ENCODE measurements around the gene DHRS7B. TPM values are rescaled to one million over a fixed set of nuclear protein-coding genes. Genes with fewer than 3 reads are reported as not detected.
A peak's percentile ranks its signal among the peaks of the same experiment; 100 is the strongest.

DHRS7B gene
- total RNA-seq, 1 donor from 2014 or later: 20.9 TPM

GRCh38 chr17:21204935-21205334 lies 78.2 kb downstream of the DHRS7B start:
- ATAC-seq (no peak), DNase-seq (no peak)
- no peak for TF ChIP-seq CTCF (IDR thresholded peaks at IDR 0.05)
- Histone ChIP-seq H3K27me3 (ENCODE audit: low read depth) (no peaks in the 10 kb centered on the region), H3K9me3 (no peaks in the 10 kb centered on the region), H3K36me3 (peaks cover 52% of the 10 kb centered on the region), H3K27ac (no peak overlapping the region), H3K4me3 (no peak overlapping the region), H3K4me1 (peaks cover 33% of the 10 kb centered on the region)
- intact Hi-C loops (cut with DNase I): no loop called here

GRCh38 chr17:21208352-21208751 lies 81.6 kb downstream of the DHRS7B start:
- DNase-seq: no peak
- TF ChIP-seq CTCF (IDR thresholded peaks at IDR 0.05): no peak
- Histone ChIP-seq H3K4me1 (peaks cover 52% of the 10 kb centered on the region), H3K9me3 (no peaks in the 10 kb centered on the region), H3K36me3 (peaks cover 40% of the 10 kb centered on the region), H3K4me3 (no peak overlapping the region), H3K27me3 (ENCODE audit: low read depth) (no peaks in the 10 kb centered on the region), H3K27ac (no peak overlapping the region)
- ATAC-seq: no peak
- intact Hi-C loops (cut with DNase I): no loop called here

- Histone ChIP-seq H3K36me3 (peaks cover 40% of the 10 kb centered on the region), H3K27ac (no peak overlapping the region), H3K4me1 (peaks cover 53% of the 10 kb centered on the region), H3K9me3 (no peaks in the 10 kb centered on the region), H3K27me3 (ENCODE audit: low read depth) (no peaks in the 10 kb centered on the region), H3K4me3 (no peak overlapping the region)
- TF ChIP-seq CTCF (IDR thresholded peaks at IDR 0.05): no peak
- DNase-seq (peak; percentile 78), ATAC-seq (peak; percentile 14 to 31)
- intact Hi-C loops (cut with DNase I): no loop called here
Observed at GRCh38 chr17:21209511-21210175, 82.9 kb downstream of the DHRS7B start.

- Histone ChIP-seq H3K36me3 (peaks cover 40% of the 10 kb centered on the region), H3K4me3 (no peak overlapping the region), H3K27ac (no peak overlapping the region), H3K9me3 (no peaks in the 10 kb centered on the region), H3K27me3 (ENCODE audit: low read depth) (no peaks in the 10 kb centered on the region), H3K4me1 (peaks cover 61% of the 10 kb centered on the region)
- DNase-seq (no peak), ATAC-seq (no peak)
- intact Hi-C loops (cut with DNase I): no loop called here
- no peak for TF ChIP-seq CTCF (IDR thresholded peaks at IDR 0.05)
Observed at GRCh38 chr17:21210411-21211076, 83.8 kb downstream of the DHRS7B start.

- H3K27ac ChIP-seq: no peak overlapping the region
- DNase-seq: no peak
- no peaks in the 10 kb centered on the region for H3K27me3 ChIP-seq (ENCODE audit: low read depth)
- H3K9me3 ChIP-seq: no peaks in the 10 kb centered on the region
- peaks cover 64% of the 10 kb centered on the region for H3K4me1 ChIP-seq
- H3K4me3 ChIP-seq: peak overlapping the region; percentile 100
- no peak for ATAC-seq
- intact Hi-C loops (cut with DNase I): no loop called here
- no peak for TF ChIP-seq CTCF (IDR thresholded peaks at IDR 0.05)
- peaks cover 34% of the 10 kb centered on the region for H3K36me3 ChIP-seq
Observed at GRCh38 chr17:21211825-21212479, 85.2 kb downstream of the DHRS7B start.
